ENCODE measurements around the gene NECAB3. TPM values are rescaled to one million over a fixed set of nuclear protein-coding genes. Genes with fewer than 3 reads are reported as not detected.

NECAB3 gene
- total and polyA plus RNA-seq, 4 donors, result 10.5 to 14.8 (median 11.1) TPM

DNA sequence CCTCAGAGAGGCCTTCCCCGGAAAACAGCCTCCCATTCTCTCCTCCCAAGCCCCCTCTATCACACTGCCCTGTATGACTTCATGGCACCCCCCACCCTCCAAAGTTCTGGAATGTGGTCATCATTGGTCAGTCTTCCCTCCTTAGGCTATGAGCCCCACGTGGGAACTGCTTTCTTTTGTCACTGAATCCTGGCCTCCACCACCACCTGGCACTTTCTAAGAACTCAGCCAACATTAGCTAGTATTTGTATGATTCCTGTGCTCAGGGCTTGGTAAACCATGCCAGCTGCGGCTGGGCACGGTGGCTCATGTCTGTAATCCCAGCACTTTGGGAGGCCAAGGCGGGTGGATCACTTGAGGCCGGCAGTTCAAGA, 20.4 kb upstream of the NECAB3 start:
- no peaks in the 10 kb centered on the region for H3K4me1 ChIP-seq (ENCODE audit: control insufficient read depth in 4 of 4, insufficient read depth in 4 of 4, low read length in 3 of 4)
- no peaks in the 10 kb centered on the region for H3K27me3 ChIP-seq (ENCODE audit: control insufficient read depth in 4 of 4, insufficient read depth in 4 of 4, low read length in 3 of 4)
- H3K36me3 ChIP-seq (ENCODE audit: control insufficient read depth in 4 of 4, insufficient read depth in 3 of 4, low read depth in 1 of 4, low read length in 3 of 4), result no peaks in the 10 kb centered on the region
- H3K27ac ChIP-seq (ENCODE audit: low read depth in 1 of 2, low read length in 2 of 2), result no peak overlapping the region
- H3K4me3 ChIP-seq (ENCODE audit: low read depth in 1 of 3, low read length in 3 of 3), result no peak overlapping the region
- TF ChIP-seq TAF1 (conservative IDR thresholded peaks at IDR 0.05) (no peak), EGR1 (IDR thresholded peaks at IDR 0.05; ENCODE audit: low read depth in 2 of 2) (no peak), YY1 (IDR thresholded peaks at IDR 0.05) (no peak), NR2F2 (IDR thresholded peaks at IDR 0.05) (no peak), HNF4G (IDR thresholded peaks at IDR 0.05) (no peak)
- TF ChIP-seq, protein P1, sequence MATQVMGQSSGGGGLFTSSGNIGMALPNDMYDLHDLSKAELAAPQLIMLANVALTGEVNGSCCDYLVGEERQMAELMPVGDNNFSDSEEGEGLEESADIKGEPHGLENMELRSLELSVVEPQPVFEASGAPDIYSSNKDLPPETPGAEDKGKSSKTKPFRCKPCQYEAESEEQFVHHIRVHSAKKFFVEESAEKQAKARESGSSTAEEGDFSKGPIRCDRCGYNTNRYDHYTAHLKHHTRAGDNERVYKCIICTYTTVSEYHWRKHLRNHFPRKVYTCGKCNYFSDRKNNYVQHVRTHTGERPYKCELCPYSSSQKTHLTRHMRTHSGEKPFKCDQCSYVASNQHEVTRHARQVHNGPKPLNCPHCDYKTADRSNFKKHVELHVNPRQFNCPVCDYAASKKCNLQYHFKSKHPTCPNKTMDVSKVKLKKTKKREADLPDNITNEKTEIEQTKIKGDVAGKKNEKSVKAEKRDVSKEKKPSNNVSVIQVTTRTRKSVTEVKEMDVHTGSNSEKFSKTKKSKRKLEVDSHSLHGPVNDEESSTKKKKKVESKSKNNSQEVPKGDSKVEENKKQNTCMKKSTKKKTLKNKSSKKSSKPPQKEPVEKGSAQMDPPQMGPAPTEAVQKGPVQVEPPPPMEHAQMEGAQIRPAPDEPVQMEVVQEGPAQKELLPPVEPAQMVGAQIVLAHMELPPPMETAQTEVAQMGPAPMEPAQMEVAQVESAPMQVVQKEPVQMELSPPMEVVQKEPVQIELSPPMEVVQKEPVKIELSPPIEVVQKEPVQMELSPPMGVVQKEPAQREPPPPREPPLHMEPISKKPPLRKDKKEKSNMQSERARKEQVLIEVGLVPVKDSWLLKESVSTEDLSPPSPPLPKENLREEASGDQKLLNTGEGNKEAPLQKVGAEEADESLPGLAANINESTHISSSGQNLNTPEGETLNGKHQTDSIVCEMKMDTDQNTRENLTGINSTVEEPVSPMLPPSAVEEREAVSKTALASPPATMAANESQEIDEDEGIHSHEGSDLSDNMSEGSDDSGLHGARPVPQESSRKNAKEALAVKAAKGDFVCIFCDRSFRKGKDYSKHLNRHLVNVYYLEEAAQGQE (IDR thresholded peaks at IDR 0.05), result no peak
- TF ChIP-seq, protein P2, sequence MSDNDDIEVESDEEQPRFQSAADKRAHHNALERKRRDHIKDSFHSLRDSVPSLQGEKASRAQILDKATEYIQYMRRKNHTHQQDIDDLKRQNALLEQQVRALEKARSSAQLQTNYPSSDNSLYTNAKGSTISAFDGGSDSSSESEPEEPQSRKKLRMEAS (IDR thresholded peaks at IDR 0.05), result no peak
- TF ChIP-seq, protein P3, sequence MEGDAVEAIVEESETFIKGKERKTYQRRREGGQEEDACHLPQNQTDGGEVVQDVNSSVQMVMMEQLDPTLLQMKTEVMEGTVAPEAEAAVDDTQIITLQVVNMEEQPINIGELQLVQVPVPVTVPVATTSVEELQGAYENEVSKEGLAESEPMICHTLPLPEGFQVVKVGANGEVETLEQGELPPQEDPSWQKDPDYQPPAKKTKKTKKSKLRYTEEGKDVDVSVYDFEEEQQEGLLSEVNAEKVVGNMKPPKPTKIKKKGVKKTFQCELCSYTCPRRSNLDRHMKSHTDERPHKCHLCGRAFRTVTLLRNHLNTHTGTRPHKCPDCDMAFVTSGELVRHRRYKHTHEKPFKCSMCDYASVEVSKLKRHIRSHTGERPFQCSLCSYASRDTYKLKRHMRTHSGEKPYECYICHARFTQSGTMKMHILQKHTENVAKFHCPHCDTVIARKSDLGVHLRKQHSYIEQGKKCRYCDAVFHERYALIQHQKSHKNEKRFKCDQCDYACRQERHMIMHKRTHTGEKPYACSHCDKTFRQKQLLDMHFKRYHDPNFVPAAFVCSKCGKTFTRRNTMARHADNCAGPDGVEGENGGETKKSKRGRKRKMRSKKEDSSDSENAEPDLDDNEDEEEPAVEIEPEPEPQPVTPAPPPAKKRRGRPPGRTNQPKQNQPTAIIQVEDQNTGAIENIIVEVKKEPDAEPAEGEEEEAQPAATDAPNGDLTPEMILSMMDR (IDR thresholded peaks at IDR 0.05; ENCODE audit: low read depth, low read length, missing input control), result no peak
- TF ChIP-seq, protein P4, sequence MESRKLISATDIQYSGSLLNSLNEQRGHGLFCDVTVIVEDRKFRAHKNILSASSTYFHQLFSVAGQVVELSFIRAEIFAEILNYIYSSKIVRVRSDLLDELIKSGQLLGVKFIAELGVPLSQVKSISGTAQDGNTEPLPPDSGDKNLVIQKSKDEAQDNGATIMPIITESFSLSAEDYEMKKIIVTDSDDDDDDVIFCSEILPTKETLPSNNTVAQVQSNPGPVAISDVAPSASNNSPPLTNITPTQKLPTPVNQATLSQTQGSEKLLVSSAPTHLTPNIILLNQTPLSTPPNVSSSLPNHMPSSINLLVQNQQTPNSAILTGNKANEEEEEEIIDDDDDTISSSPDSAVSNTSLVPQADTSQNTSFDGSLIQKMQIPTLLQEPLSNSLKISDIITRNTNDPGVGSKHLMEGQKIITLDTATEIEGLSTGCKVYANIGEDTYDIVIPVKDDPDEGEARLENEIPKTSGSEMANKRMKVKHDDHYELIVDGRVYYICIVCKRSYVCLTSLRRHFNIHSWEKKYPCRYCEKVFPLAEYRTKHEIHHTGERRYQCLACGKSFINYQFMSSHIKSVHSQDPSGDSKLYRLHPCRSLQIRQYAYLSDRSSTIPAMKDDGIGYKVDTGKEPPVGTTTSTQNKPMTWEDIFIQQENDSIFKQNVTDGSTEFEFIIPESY (IDR thresholded peaks at IDR 0.05), result no peak
- no peaks in the 10 kb centered on the region for H3K9me3 ChIP-seq (ENCODE audit: control insufficient read depth in 4 of 4, low read length in 3 of 4)
- no peak for DNase-seq (ENCODE audit: low spot score)
- no peak overlapping the region for H3K9ac ChIP-seq (ENCODE audit: low read depth in 1 of 2, low read length in 2 of 2)
- 90% methylated on average over 6 of the region's 6 CpGs for WGBS

DNA sequence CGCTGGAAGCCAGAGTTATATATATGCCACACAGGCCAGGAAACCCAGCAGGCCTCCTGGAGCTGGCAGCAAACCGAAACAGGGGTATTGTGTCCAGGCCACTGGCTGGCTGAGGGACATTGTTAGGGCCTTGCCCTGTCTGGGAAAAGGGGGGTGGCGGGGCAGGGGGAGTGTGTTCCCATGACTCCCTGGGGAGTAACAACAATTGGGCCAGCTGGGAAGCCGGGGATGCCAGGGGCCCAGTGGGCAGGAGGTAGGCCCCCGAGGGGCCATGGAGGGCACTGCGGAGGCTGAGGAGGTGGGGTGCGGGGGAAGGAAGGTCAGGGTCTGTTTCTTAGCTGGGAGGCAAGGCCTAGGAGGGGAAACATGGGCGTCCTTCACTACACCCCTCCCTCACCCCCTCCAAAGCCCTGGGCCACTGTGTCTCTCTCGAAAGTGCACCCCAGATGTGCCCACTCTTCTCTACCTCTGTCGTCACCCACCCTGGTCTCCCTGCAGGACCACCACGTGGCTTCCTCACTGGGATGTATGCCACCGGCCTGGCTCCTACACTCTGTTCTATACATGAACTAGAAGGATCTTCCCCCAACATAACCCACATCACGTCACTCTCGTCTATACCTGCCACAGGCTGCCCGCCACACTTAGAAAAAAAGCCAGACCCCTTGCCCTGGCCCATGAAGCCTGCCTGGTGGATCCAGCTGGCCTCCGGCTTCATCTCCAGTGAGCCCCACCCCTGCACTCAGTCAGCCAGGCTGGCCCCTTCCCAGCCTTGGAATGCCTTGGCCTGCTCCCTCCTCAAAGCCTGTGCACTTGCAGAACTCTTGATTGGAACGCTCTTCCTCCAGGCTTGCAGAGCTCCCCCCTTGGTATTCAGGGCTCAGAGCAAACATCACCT, 19.8 kb upstream of the NECAB3 start:
- H3K4me1 ChIP-seq (ENCODE audit: control insufficient read depth in 4 of 4, insufficient read depth in 4 of 4, low read length in 3 of 4), result no peaks in the 10 kb centered on the region
- DNase-seq (ENCODE audit: low spot score), result no peak
- H3K4me3 ChIP-seq (ENCODE audit: low read depth in 1 of 3, low read length in 3 of 3), result no peak overlapping the region
- no peaks in the 10 kb centered on the region for H3K36me3 ChIP-seq (ENCODE audit: control insufficient read depth in 4 of 4, insufficient read depth in 3 of 4, low read depth in 1 of 4, low read length in 3 of 4)
- WGBS, result 90% methylated on average over 17 of the region's 17 CpGs
- H3K27me3 ChIP-seq (ENCODE audit: control insufficient read depth in 4 of 4, insufficient read depth in 4 of 4, low read length in 3 of 4), result no peaks in the 10 kb centered on the region
- no peak for TF ChIP-seq YY1 (IDR thresholded peaks at IDR 0.05)
- no peak for TF ChIP-seq TAF1 (conservative IDR thresholded peaks at IDR 0.05)
- no peak for TF ChIP-seq SP1 (IDR thresholded peaks at IDR 0.05)
- TF ChIP-seq RXRA (IDR thresholded peaks at IDR 0.05), result no peak
- no peak for TF ChIP-seq HNF4G (IDR thresholded peaks at IDR 0.05)
- TF ChIP-seq, protein P1 (IDR thresholded peaks at IDR 0.05), result no peak
- TF ChIP-seq, protein P3 (IDR thresholded peaks at IDR 0.05; ENCODE audit: low read depth, low read length, missing input control), result no peak
- no peak for TF ChIP-seq NR2F2 (IDR thresholded peaks at IDR 0.05)
- no peak overlapping the region for H3K9ac ChIP-seq (ENCODE audit: low read depth in 1 of 2, low read length in 2 of 2)
- H3K9me3 ChIP-seq (ENCODE audit: control insufficient read depth in 4 of 4, low read length in 3 of 4), result no peaks in the 10 kb centered on the region
- no peak overlapping the region for H3K27ac ChIP-seq (ENCODE audit: low read depth in 1 of 2, low read length in 2 of 2)
